GM21528 (cell line): Measurements from ENCODE around the gene MTHFD2L.
"Not testable (repeated sequence)": the region's sequence is repeated elsewhere in the genome, so short reads cannot be mapped to it uniquely, and the experiment has no call there.

ENCODE experiments used
- ATAC-seq: cut with Tn5 transposase; IDR thresholded peaks from one replicate; pipeline ENCODE4 v1.9.1; 2021; ENCODE audit warnings: mild to moderate bottlenecking, moderate library complexity; ENCODE audit not compliant: unreplicated experiment, low FRiP score

MTHFD2L gene

DNA sequence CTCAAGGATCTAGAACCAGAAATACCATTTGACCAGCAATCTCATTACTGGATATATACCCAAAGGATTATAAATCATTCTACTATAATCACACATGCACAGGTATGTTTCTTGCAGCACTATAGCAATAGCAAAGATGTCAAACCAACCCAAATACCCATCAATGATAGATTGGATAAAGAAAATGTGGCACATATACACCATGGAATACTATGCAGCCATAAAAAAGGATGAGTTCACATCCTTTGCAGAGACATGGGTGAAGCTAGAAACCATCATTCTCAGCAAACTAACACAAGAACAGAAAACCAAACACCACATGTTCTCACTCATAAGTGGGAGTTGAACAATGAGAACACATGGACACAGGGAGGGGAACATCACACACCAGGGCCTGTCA is 25.7 kb upstream of the MTHFD2L start:
- ATAC-seq = not testable (repeated sequence)

DNA sequence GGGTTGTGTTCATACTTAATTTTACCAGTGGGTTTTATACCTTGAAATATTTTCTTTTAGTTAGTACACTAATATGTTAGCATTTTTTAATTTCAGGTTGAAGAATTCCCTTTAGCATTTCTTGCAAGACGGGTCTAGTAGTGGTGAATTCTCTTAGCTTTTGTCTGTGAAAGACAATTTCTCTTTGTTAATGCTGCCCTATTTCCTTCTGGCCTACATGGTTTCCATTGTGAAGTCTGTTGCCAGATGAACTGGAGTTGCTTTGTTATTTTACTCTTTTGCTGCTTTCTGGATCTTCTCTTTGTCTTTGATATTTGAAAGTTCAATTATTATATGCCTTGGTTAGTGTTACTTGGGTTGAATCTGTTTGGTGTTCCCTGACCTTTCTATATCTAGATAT is 25.0 kb upstream of the MTHFD2L start:
- ATAC-seq = no peak

DNA sequence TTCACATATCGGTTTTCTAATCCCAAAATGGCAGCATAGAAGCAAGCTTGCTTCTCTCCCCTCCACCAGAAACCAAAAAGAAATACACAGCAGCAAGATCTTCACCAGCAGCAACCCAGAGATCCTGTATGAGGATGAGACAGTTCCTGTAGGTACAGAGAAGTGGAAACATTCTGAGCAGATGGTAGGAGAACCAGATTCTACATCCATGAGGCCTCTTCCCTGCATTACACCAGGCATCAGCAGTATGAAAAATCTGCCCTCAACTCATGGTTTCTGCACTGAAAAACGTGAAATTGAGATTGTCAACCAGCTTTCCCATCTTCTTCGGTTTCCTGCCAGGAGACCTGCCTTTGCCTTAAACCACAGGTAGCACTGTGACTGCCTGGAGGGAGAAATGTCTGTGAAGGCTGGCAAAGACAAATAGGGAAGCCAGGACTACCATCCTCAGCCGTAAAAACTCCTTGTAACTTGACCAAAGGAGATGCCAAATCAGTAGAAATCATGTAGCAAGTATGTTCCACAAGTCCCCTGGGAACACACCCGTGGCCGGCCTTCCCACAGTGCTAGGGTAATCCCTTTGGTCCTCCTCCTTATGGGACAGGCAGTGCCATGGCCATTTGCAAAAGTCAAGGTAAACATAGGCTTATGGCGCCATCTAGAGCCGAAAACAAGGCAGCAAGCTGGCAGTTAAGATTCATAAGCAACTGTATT is 24.0 kb upstream of the MTHFD2L start:
- ATAC-seq = peak; percentile 64

DNA sequence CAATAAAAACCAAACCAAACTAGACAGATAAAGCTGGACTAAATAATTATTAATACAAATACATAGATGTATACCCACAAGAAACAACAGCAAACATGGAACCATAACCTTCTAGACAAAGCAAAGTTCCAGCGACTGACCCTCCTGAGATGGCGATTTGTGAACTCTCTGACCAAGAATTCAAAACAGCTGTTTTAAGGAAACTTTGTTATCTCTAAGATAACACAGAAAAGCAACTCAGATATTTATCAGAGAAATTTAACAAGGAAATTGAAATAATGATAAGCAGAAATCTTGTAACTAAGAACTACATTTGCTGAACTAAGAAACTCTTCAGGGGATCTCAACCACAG is 23.4 kb upstream of the MTHFD2L start:
- no peak for ATAC-seq

DNA sequence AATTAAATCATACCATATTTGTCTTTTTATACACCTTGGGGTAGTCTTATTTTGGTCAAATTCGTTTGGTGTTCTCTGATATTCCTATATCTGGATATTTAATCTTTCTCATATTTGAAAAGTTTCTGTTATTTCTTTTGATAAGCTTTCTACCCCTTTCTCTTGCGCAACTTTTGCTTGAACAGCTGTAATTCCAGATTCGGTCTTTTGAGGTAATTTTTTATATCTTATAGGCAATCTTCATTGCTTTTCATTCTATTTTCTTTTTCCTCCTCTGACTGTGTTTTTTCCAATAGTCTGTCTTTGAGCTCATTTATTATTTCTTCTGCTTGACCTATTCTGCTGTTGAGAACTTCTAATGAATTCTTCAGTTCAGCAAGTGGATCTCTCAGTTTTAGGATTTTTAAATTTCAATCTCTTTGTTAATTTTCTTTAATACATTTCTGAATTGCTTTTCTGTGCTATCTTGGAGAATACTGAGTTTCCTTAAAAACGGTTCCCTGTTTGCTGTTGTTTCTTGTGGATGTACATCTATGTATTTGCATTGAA is 11.3 kb upstream of the MTHFD2L start:
- ATAC-seq = no peak

DNA sequence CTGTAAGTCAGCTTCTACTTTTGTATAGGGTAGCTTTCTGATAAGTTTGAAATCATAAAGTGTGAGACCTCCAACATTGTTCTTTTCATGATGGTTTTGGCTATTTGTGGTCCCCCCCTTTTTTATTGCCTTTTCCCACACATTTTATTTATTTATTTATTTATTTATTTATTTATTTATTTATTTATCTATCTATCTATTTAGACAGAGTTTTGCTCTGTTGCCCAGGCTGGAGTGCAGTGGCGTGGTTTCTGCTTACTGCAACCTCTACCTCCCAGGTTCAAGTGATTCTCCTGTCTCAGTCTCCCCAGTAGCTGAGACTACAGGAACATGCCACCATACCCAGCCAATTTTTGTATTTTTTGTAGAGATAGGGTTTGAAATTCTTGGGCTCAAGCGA is 9.7 kb upstream of the MTHFD2L start:
- ATAC-seq = no peak

DNA sequence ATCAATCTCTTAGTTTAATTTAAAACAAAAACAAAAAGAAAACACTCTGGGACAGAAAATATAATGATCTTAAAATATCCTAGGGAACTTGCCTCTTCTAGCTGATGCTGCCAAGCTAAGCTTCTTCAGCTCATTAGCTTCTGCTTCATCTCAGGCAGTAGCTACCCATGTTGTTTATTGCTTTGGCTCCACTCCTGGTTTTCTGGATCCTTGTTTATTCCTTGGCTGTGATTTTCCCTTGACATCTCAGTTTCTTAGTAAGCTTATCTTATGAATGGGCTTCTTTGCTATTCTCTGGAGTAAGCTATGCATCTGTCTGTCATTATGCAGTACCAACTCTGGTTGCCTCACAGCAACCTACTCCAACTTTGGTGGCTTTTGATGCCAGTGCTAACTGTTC is 5.1 kb upstream of the MTHFD2L start:
- no peak for ATAC-seq

DNA sequence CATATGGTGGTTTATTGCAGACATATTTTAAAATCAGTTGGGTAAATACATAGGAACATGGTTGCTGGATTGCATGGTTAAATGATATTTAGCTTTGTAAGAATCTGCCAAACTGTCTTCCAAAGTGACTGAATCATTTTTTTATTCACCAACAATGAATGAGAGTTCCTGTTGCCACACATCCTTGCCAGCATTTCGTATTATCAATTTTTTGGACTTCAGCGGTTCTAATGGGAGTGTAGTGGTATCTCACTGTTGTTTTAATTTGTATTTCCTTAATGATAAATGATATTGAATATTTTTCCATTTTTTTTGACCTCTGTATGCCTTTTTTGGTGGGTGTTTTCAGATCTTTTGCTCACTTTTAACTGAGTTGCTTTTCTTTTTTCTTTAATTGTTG is 1.4 kb upstream of the MTHFD2L start:
- ATAC-seq = no peak

DNA sequence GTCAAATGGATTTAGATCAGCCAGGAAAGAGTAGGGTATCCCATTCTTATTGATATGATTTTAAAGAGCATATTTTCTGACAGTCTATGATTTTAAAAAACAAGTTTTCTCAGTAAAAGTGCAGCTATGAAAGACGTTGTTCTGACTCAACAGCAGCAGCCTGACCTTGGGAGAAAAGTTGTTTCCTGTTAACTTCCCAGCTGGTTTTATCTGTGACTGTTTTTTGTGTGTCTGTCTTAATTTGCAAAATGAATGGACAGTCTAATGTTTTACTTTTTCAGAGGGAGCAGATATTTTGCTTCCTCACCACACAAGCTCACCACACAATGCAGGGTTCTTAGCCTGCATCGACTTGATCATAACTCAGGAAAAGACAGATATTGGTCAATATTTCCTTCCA is 764 bp upstream of the MTHFD2L start:
- ATAC-seq = no peak

DNA sequence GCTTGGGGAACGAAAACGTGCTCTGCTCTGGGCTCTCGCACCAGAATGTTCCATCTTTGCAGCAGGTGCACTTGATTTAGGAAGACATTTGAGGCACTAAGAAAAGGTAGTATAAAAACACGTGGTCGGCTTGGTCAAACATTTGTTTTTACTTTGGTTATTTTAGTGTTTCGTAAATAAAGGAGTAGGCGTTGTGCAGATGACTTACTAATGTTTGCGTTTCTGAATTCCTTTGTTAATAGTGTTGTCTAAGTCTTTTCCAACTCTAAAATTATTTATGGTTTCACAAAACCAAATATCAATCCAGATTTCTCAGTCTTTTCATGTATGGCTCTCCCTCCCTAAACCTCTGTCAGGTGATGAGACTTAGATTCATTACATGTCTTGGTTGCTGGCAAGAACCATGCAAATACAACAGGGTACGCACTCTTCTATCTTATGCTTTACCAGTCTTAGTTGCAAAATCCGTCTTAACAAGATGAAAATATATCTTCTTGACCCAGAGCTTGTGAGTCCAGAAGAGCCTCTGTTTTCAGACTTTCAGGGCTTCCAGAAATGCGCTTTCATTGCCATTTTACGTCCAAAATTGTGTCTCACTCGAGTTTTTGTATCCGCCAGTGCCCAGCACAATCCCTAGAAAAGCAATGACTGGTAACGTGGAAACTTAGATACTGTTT is 686 bp downstream of the MTHFD2L start:
- ATAC-seq = no peak

DNA sequence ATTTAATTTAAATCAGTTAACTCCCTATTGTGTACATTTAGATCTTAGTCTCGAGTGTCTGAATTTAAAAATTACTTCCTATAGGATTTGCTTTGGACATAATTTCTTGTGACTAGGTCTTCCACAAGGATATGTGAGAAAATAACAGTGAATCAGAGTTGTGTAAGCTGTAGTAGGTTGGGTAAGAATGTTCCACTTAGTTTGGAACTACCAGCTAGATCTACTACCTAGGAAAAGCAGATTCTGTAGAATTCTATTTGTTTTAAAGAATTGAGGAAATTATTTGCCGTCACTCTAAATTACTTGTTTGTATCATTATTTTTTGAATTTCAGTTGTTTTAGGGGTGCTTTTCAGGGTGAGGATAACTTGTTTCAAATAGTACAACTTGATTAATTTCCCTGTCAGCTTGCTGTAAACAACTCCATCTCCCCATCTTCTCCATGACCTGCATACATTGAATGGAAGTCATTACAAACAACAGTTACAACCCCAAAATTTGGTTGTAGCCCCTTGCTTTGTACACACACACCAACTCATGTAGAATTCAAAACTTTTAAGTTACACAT is 1.3 kb downstream of the MTHFD2L start:
- no peak for ATAC-seq

DNA sequence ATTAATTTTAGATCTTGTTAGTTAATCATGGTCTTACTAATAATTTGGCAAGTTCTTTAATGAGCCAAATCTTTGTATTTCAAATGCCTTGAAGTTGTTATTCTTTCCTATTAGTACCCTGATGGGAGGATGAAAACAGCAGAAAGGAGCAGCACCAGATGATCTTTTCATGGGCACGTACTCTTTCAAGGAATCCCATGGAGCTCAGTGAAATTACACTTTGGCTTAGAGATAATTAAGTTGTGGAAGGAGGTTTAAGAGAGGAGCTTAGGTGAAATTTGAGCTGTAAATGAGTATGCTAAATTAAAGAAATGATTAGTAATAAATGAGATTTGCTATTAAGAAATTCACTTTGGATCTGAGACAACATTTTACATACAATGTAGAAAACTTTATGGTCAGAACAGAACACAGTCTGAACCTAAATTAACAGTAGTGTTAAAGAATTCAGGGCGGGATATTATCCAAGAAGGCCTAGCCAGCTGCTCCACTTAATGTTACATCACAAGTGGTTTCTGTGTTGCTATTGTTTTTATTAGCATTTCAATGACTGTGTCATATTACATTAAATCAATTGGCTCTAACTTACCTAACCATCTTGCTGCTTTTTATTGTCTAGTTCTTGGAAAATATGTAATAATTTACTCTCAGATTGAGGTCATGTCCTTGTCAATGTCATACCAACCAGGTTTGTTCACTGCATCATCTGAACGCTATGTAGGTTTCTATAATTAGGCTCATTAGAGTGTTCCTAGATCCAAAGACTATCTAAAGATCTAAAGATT is 3.9 kb downstream of the MTHFD2L start:
- no peak for ATAC-seq

DNA sequence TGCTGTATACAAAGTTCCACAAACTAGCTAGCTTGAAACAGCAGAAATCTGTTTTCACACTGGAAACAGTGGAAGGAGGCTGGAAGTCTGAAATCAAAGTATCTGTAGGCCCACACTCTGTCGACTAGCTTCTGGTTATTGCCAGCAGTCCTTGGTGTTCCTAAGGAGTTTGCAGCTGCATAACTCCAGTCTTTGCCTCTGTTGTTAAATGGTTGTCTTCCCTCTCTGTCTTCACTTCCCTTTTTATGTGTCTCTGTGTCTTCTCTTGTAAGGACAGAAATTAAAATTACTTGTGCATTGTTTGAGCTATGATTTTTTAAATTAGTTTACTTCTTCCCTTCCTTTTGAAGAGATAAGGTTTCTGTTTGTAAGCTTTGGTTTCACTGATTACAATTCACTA is 8.2 kb downstream of the MTHFD2L start:
- ATAC-seq = no peak

DNA sequence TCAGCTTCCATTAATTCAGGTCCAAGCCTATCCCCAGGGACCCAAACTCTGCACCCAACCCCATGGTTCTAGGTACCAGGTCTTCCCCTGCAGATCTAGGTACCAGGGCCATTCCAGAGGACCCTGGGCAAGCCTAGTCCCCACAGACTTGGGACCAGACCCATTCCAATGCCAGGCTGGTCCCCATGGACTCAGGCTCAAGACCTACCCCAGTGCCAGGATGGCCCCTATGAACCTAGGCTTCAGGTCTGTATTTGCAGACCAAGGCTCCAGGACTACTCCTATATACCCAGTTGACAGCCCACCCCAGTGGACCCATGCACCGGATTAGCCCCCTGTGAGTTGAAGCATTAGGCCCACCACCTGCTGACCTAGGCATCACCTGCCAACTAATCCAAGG is 8.9 kb downstream of the MTHFD2L start:
- no peak for ATAC-seq

DNA sequence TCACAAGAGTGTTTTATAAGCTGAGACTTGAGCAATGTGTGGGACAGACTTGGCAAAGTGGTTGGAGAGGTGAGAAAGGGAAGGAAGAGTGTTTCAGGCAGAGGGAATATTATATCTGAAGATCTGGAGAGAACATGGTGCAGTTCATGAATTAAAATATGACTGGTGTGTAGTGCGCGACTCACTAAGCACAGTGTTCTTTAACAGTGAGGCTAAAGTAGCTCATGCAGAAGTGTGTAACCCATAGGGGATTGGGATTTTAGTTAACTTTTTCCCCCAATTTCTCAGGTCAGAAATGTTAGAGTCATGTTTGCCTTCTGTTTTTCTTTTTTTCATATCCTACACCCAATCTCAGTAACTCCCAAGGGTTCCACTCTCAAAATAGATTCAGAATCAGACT is 9.7 kb downstream of the MTHFD2L start:
- ATAC-seq = no peak

DNA sequence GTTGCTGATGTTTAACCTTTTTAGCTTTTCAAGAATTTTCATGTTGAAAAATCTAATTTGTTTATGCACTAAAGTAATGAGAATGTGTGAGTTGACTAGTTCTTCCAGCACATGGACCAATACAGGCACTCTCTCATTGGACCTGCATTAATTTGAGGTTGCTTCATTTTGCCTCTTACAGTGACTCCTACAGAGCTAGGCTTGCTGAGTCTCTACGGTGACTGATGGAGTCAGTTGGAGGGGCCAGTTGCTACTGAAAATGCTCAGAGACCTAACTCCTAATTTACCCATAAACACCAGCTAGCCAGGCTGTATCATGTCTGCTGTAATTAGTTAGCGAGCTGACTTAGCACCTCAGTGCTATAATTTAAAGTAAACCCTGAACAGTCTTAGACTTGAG is 10.9 kb downstream of the MTHFD2L start:
- no peak for ATAC-seq

DNA sequence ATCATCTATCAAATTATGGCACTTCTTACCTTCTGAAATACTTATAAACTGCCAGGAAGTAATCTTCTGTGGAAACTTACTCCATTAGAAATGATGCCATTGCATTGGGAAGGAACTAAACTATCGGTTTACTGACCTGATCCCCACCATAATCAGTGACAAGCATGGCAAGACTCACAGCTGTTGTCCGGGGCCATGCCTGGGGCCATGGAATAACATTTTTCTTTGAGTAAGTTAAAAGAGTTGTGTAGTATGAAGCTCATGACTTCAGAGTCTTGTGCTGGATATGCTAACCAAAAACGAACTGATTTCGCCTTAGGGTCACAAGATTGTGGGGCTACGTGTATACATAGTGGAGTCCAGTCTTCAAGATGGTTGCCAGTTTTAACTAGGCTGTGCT is 15.4 kb downstream of the MTHFD2L start:
- ATAC-seq = no peak

DNA sequence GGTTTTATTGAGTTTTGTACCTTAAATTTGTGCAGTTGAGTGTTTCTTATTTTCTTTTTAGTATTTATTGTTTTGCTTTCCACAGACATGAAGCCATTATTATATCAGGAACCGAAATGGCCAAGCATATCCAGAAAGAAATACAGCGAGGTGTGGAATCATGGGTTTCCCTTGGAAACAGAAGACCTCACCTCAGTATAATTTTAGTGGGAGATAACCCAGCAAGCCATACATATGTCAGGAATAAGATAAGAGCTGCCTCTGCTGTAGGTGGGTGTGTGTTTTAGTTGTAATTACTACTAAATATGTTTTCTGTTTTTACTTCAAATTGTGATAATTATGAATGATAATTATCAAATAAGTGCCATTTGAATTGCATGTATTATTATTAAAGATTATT is 16.5 kb downstream of the MTHFD2L start:
- ATAC-seq = no peak

DNA sequence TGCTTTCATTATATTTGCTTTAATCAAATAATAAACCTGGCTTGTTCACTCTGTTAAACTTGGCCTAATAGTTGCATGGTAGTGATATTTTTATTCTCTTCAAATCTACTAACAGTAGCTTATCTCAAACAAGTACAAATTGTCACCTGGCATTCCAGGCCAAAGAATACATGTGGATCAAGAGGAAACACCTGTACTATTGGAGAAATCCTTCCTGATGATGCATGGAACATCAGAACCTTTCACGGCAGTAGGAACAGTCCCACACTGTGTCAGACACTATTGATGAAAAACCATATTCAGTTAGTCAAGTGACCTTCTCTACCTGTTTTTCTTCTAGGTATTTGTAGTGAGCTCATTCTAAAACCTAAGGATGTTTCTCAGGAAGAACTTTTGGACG is 17.0 kb downstream of the MTHFD2L start:
- no peak for ATAC-seq

DNA sequence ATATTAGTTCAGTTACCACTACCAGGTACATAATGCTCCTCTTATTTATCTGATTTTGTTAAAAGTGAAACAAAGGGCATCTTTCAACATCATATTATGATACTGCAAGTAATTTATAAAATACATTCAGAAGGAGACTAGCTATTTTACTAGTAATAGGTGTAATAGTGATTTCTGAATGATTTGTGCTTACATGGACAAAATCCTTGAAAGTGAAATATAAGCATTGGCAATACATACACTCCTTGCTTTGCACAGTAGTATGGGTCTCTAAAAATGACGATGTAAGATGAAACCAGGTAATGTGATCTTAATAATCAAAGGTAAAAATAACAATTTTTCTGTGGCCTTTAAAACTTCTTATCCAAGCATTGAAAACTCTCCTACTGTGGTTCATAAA is 17.5 kb downstream of the MTHFD2L start:
- ATAC-seq = no peak

DNA sequence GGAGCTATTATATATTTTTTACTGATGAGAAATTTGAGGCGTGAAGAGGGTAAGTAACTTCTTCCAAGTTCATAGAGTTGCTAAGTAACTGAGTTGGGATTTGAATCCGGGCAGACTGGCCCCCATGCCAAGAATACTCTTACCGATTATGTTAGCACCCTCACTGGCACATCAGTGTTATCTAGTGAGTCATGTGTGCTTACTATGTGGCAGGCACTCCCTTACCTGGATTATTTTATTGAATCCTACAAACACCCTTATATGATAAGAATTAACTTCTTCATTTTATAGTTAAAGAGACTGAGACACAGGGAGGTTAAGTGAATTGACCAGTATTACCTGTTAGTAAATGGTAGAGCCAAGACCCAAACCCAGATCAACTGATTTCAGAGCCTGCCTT is 20.9 kb downstream of the MTHFD2L start:
- no peak for ATAC-seq
